ENCODE results near the gene TCEAL4.
A peak's percentile ranks its signal among the peaks of the same experiment; 100 is the strongest.

Gene TCEAL4

DNA sequence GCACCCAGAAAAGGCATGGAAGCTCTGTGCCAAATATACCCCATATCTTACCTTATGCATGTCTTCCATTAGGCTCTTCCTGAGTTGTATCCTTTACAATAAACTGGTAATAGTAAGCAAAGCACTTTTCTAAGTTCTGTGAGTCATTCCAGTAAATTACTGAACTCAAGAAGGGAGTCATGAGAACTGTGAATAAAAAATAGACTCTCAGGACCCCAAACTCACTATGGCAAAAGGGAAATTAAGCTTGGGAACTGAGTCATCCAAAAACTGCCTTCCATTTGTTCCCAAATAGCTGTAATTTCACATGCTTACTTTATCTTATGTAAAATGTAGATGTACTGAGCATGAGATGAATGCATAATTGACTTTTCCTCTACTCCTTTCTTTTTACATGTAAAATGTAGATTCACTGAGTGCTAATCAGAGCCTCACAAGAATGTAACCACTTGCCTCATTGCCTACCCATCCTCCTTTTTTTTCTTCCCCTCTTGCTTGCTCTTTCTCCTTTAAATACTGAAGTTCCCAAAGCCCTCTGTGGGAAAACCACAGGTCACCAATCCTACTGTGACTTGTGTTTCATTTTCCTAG is 30.6 kb downstream of the TCEAL4 start:
- H3K4me3 ChIP-seq (ENCODE audit: low read length) = no peak overlapping the region
- no peak for TF ChIP-seq ZNF274 (IDR thresholded peaks at IDR 0.05; ENCODE audit: low read depth, low read length)

DNA sequence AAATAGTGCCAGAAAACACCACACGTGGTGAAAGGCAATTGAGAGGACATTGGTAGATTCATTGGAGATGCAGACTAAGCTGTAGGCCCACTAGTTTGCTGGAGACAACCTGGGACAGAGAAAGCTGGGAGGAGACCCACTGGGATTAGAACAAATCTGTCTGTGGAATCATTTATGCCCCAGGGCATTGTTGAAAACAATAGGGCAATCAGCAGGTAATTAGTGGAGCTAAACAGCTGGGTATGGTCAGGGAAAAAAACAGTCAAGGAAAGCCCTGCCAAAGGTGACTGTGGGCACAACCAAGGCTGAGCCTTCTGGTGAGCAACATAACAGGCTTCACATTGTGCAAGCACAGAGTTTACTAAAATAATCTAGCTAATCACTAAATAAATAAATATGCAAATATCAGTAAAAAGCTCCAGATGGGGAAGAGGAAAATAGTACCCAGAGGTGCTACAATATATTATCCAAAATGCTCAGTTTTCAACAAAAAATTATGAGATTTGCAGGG is 31.4 kb downstream of the TCEAL4 start:
- no peak overlapping the region for H3K4me3 ChIP-seq (ENCODE audit: low read length)
- no peak for TF ChIP-seq ZNF274 (IDR thresholded peaks at IDR 0.05; ENCODE audit: low read depth, low read length)

- no peak for TF ChIP-seq ZNF274 (IDR thresholded peaks at IDR 0.05; ENCODE audit: low read depth, low read length)
- no peak overlapping the region for H3K4me3 ChIP-seq (ENCODE audit: low read length)
Observed at GRCh38 chrX:103624111-103624510, 38.8 kb downstream of the TCEAL4 start.

DNA sequence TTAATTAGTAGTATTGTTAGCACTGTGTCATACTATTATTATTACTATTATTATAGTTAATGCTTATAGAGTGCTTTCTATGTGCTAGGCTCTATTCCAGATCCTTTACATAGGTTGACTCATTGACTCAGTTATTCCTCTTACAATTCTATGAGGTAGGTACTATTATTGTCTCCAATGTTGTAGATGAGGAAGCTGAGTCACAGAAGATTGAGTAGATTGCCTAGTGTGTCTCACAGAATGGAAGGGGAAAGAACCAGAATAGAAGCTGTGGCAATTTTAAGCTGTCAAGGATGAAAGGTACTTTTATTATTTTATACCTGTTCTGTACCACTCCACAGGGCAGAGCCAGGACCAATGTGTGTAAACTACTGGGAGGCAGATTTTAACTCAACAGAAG is 41.5 kb downstream of the TCEAL4 start:
- no peak overlapping the region for H3K4me3 ChIP-seq (ENCODE audit: low read length)
- no peak for TF ChIP-seq ZNF274 (IDR thresholded peaks at IDR 0.05; ENCODE audit: low read depth, low read length)

GRCh38 chrX:103628386-103629317 is 43.3 kb downstream of the TCEAL4 start, which contains the start of gene TCEAL1:
Gene TCEAL1 (plus strand): TSS chrX:103628975. CDS start chrX:103629917, 942 bp downstream.
- peak within 1 kb of the TSS; percentile 79 for H3K4me3 ChIP-seq (ENCODE audit: low read length)
- TF ChIP-seq ZNF274 (IDR thresholded peaks at IDR 0.05; ENCODE audit: low read depth, low read length) = no peak

DNA sequence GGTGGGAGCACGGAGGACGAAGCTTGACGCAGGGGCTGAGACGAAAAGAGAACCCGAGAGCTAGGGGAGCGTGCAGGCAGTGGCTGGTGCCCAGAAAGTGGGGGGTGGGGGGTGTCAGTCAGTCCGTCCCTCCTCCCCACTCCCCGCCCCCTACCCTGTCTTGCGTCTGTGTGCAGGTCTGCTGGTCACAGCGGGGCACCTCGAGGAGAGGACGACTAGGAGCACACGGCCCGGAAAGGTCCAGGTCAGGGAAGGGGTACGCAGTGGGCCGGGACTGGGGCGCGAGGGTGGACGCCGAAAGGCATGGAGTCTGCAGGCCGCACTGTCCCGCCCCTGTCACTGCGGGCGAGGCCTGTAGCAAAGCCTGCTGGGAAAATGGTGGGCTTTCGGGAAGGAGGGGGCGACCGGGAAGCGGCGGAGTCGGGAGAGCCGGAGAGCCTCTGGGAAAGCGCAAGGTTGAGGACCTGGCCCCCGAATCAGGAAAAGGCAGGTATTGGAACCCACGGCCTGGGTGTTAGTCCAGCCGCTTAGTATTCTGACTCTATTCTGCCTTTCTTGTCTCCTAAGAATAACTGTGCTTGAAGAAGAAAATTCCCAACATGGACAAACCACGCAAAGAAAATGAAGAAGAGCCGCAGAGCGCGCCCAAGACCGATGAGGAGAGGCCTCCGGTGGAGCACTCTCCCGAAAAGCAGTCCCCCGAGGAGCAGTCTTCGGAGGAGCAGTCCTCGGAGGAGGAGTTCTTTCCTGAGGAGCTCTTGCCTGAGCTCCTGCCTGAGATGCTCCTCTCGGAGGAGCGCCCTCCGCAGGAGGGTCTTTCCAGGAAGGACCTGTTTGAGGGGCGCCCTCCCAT is 44.2 kb downstream of the TCEAL4 start:
- peak overlapping the region; percentile 79 for H3K4me3 ChIP-seq (ENCODE audit: low read length)
- TF ChIP-seq ZNF274 (IDR thresholded peaks at IDR 0.05; ENCODE audit: low read depth, low read length) = no peak

DNA sequence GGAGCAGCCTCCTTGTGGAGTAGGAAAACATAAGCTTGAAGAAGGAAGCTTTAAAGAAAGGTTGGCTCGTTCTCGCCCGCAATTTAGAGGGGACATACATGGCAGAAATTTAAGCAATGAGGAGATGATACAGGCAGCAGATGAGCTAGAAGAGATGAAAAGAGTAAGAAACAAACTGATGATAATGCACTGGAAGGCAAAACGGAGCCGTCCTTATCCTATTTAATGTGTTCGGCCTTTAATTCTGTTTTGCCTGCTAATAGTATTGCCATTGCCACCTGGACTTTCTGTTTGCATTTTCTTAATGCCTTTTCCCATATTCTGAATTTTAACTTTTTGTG is 44.8 kb downstream of the TCEAL4 start:
- no peak for TF ChIP-seq ZNF274 (IDR thresholded peaks at IDR 0.05; ENCODE audit: low read depth, low read length)
- peak overlapping the region; percentile 79; the same call in 1 of the 2 replicates for H3K4me3 ChIP-seq (ENCODE audit: low read length)

- TF ChIP-seq ZNF274 (IDR thresholded peaks at IDR 0.05; ENCODE audit: low read depth, low read length) = no peak
Observed at GRCh38 chrX:103631145-103631544, 45.8 kb downstream of the TCEAL4 start.

DNA sequence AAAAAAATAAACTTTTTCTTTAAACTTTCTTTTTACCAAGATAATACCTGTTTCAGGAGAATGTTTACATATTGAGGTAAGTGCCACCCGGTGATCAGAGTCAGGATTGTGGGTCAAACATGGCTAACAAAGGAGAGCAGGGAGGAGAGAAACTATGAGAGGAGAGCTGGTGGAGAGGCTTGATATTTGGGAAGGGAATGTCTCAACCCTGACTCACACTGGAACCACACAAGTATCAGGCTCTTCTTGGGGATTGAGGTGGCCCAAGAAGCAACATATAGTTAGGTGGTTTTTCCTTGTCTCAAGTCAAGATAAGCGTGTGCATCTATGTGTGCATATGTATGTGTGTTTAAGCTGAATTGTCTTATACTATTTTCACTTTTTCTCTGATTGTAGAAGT is 50.1 kb downstream of the TCEAL4 start:
- H3K4me3 ChIP-seq (ENCODE audit: low read length) = no peak overlapping the region
- TF ChIP-seq ZNF274 (IDR thresholded peaks at IDR 0.05; ENCODE audit: low read depth, low read length) = no peak

More at GRCh38 chrX:103631145-103631544, 45.8 kb downstream of the TCEAL4 start:
- no peak overlapping the region for H3K4me3 ChIP-seq (ENCODE audit: low read length)
